Right cardiac atrium (tissue), 5 donors: Measurements from ENCODE around the gene IL17RC. TPM values are rescaled to one million over a fixed set of nuclear protein-coding genes. Genes with fewer than 3 reads are reported as not detected.
"Not testable (repeated sequence)": the region's sequence is repeated elsewhere in the genome, so short reads cannot be mapped to it uniquely, and the experiment has no call there.

Source experiments
- ATAC-seq, 2 donors: fragments of 200-7000 bp; cut with Tn5 transposase; one replicate each; pipeline versions ENCODE4 v1.8.0 to v1.9.1; 2020; ENCODE audit warnings: moderate library complexity in 2 of 2, mild to moderate bottlenecking in 1 of 2
- DNase-seq, 3 donors: peaks; one replicate each; pipeline ENCODE4 v3.0.0-alpha.2; 2020
- H3K27ac ChIP-seq: one replicate; pipeline ENCODE4 v1.5.1; 2013; ENCODE audit warnings: mild to moderate bottlenecking, low read length, control low read depth, moderate library complexity
- H3K27me3 ChIP-seq: one replicate; pipeline ENCODE4 v1.6.1; 2013; ENCODE audit not compliant: control insufficient read depth, insufficient read depth
- H3K4me1 ChIP-seq: one replicate; pipeline ENCODE4 v1.6.1; 2013; ENCODE audit warnings: low read length; ENCODE audit not compliant: control insufficient read depth, insufficient read depth
- H3K4me3 ChIP-seq: one replicate; pipeline ENCODE4 v1.5.1; 2013; ENCODE audit warnings: low read length, control low read depth
- H3K9me3 ChIP-seq: one replicate; pipeline ENCODE4 v1.6.1; 2013; ENCODE audit warnings: low read length; ENCODE audit not compliant: control insufficient read depth
- WGBS: extraction: QIAGEN DNeasy Blood & Tissue Kit; methylation state at CpG from one replicate; pipeline ENCODE4 v1.1.7; 2013; 5-methylcytosine and 5-hydroxymethylcytosine counted together
- intact Hi-C, 4 donors: fragments of 100-400 bp; cut with DNase I; formaldehyde crosslinking; loops; one replicate each; pipeline versions ENCODE4 v1.11.0 to v1.14.0; 2022 to 2023
- polyA plus RNA-seq: library from polyadenylated mRNA; stranded (reverse); fragments of 200-250 nt; gene quantifications from one replicate; pipeline ENCODE4 v1.2.3, GENCODE V29; 2013
- total RNA-seq, 4 donors: library from RNA; stranded (reverse); fragmentation: NEBNext Ultra II Directional; extraction: Animal tissue kit (Norgen Biotek cat#: 25700); gene quantifications; one replicate each; pipeline ENCODE4 v1.2.1, GENCODE V29; 2021
- donor health status: healthy with polysubstance abuse.
- donor health status: DM: no; HTN: yes; CAD: no.
- donor health status: DM: no; HTN: no; CAD: no.
- donor health status: DM: no; HTN: yes; CAD: no; lungs with severe emphysema.
- donor health status: DM: yes; HTN: yes; CAD: no.

The IL17RC gene
- total and polyA plus RNA-seq, 5 donors = 35.1 to 48.1 (median 40.4) TPM

DNA sequence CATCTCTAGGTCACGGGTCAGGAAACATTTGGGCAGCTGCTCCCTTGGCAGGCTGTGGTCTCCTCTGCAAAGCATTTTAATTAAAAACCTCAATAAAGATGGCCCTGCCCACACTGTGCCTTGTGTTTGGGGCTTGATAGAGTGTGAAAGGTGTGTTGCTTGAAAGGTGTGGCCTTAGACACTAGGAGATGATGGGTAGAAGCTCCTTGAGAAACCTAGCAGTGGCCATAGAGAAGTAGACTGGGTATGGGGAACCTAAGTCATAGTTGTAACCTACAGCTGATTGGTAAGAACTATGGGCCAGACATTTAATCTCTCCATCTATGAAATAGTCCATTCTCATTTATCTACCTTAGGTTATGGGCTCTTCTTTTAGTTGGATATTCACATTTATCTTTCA is 23.2 kb upstream of the IL17RC start:
- 84% methylated on average over 1 of the region's 1 CpG for WGBS
- H3K27ac ChIP-seq = no peak overlapping the region

DNA sequence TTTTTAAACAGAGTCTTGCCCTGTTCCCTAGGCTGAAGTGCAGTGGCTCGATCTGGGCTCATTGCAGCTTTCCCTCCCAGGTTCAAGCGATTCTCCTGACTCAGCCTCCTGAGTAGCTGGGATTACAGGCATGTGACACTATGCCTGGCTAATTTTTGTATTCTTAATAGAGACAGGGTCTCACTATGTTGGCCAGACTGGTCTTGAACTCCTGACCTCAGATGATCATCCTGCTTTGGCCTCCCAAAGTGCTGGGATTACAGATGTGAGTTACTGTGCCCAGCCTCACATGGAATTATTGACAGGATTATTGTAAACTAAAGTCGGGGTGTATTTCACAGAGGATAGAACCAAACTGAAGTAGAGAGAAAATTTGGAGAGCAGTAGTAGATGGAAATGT is 21.2 kb upstream of the IL17RC start:
- H3K4me3 ChIP-seq, DNase-seq, H3K4me1 ChIP-seq, ATAC-seq, H3K27me3 ChIP-seq, intact Hi-C loops, H3K27ac ChIP-seq, H3K9me3 ChIP-seq: not testable (repeated sequence)
- 93% methylated on average over 3 of the region's 3 CpGs for WGBS

More for the DNA sequence above, 23.2 kb upstream of the IL17RC start:
- DNase-seq = no peak
- ATAC-seq = no peak
- H3K27me3 ChIP-seq = no peaks in the 10 kb centered on the region
- no peaks in the 10 kb centered on the region for H3K9me3 ChIP-seq
- H3K4me3 ChIP-seq = no peak overlapping the region
- intact Hi-C loops = no loop called here
- H3K4me1 ChIP-seq = peaks cover 4% of the 10 kb centered on the region

DNA sequence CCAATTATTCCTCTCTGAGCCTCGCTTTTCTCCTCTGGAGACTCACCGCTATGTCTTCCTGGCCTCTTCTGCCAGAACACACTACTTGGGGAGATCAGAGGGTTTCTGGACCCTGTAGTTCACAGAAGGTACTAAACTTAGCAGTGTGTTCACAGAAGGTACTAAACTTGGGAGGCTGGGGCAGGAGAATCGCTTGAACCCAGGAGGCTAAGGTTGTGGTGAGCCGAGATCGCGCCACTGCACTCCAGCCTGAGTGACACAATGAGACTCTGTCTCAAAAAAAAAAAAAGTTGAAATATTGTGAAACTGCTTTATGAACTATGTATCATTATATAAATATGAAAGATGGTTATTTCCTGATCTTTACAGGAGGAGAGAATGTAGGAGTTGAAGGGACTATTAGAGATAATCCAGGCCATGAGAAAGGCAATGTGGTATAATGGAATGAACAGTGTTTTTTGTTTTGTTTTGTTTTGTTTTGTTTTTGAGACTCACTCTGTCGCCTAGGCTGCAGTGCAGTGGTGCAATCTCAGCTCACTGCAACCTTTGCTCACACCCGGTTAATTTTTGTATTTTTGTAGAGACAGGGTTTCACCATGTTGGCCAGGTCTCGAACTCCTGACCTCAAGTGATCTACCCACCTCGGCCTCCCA is 20.0 kb upstream of the IL17RC start:
- H3K27ac ChIP-seq, H3K9me3 ChIP-seq, intact Hi-C loops, ATAC-seq, H3K4me3 ChIP-seq, H3K4me1 ChIP-seq, H3K27me3 ChIP-seq, DNase-seq: not testable (repeated sequence)
- 90% methylated on average over 10 of the region's 10 CpGs for WGBS

DNA sequence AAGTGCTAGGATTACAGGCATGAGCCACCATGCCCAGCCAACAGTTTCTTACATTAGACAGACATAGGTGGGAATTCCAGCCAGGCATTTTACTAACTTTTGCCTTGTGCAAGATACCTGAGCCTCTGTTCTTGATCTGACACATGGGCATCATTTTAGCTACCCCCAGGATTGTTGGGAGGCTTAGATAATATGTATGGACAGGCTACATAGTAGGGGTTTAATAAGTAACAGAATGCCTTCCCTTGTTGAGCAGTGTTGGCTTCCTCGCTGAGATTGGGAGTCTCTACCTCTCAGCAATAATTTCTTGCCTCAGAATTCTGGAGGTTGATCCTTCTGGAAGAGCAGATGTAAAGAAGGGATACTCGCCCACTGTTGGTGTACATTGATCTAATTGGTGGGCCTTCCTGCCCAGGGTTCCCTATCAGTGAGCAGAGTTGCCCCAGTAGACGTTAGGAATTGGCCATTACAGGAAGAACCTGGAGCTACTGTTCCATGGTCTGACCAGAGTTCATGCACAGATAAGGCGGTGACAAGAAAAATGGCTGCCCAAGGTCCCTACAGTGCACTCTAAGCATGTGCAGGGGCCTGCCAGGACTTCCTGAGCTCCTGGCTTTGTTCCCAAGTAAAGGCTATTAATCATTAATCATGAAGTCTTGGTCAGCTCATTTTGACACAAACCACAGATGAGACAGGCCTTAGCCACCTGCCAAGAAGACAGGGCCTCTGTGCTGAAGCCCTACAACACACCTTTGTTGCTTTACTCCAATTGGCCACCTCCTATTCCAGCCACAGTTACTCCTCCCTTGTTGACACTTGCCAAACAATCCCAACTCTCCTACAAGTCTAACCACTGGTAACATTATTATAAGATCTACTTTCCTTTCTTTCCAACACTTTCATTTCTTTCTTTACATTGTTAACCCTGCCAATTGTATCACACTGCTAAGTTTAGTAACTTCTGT is 19.2 kb upstream of the IL17RC start:
- Histone ChIP-seq H3K4me1 (peaks cover 3% of the 10 kb centered on the region), H3K27ac (no peak overlapping the region), H3K9me3 (no peaks in the 10 kb centered on the region), H3K27me3 (no peaks in the 10 kb centered on the region), H3K4me3 (no peak overlapping the region)
- intact Hi-C loops = no loop called here
- DNase-seq = no peak
- ATAC-seq = peak; percentile 47 to 49
- WGBS = 52% methylated on average over 4 of the region's 4 CpGs

DNA sequence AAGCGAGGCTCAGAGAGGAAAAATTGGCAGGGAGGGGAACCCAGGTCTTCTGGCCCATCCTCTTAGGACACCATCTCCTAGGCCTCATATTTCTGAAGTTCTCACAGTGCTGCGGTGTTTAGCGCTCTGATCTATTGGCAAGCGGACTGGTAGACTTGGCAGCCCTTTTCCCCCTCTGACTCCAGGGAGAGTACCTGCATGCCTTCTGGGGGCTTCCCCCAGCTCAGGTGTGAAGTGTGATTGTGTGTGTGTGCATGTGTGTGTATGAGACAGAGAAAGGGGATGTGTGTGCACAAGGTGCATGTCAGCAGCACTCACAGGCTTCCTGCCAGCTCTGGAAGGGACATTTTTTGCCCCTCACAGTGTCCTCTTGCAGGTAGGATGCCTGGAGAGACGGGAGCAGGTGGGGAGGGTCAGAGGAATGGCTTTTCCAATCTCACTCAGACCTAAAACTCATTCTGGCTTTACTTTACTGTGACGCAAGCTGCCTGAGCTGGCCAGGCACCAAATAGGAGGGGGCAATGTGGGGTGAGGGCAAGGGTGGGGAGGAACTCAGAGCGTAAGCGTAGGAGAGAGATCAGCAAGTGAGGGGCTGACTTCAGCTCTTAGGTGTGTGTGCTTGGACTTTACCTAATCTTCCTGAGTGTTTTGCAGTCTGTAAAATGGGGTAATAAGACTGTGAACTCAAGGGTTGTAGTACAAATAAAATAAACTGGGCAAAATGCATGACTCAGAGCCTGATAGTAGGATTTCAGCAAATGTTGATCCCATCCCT is 18.2 kb upstream of the IL17RC start:
- ATAC-seq = no peak
- no peaks in the 10 kb centered on the region for H3K9me3 ChIP-seq
- H3K4me1 ChIP-seq = peaks cover 3% of the 10 kb centered on the region
- 71% methylated on average over 8 of the region's 8 CpGs for WGBS
- H3K4me3 ChIP-seq = no peak overlapping the region
- DNase-seq = no peak
- no peaks in the 10 kb centered on the region for H3K27me3 ChIP-seq
- no peak overlapping the region for H3K27ac ChIP-seq
- intact Hi-C loops = no loop called here

DNA sequence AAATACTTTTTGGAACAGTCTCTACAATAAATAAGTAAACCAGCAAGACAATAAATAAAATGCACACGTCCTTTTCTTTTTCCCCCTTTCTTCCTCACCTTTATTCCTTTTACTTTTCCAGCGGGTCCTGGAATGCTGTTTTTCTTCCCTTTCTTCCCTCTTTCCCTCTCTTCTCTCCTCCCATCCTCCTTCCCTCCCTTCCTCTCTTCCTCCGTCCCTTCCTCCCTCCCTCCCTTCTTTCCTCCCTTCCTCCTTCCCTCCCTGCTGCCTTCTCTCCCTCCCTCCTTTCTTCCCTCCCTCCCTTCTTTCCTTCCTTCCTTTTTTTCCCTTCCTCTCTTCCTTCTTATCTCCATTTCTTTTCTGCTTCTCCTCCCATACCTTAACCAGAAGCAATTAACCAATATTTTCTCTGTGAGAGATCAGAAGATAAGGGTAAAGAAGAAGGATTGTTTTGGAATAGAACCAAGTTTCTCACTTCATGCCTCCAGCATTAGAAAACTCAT is 17.6 kb upstream of the IL17RC start:
- H3K9me3 ChIP-seq = no peaks in the 10 kb centered on the region
- 51% methylated on average over 3 of the region's 3 CpGs for WGBS
- H3K27me3 ChIP-seq = no peaks in the 10 kb centered on the region
- no peak for ATAC-seq
- no peak overlapping the region for H3K4me3 ChIP-seq
- DNase-seq = no peak
- H3K27ac ChIP-seq = no peak overlapping the region
- intact Hi-C loops = no loop called here
- H3K4me1 ChIP-seq = peaks cover 3% of the 10 kb centered on the region

DNA sequence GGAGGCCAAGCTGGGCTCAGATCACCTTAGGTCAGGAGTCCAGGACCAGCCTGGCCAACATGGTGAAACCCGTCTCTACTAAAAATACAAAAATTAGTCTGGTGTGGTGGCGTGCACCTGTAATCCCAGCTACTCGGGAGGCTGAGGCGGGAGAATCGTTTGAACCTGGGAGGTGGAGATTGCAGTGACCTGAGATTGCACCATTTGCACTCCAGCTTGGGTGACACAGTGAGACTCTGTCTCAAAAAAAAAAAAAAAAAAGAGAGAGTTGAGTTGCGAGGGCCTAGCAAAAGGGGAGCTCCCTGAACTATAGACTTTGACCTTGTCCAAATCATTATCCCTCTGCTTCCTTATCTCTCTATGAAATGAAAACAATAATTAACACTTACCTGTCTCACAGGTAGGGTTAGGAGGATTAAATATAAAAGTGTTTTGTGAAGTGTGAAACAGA is 15.9 kb upstream of the IL17RC start:
- WGBS = 93% methylated on average over 6 of the region's 6 CpGs
- H3K27ac ChIP-seq, DNase-seq, H3K4me3 ChIP-seq, intact Hi-C loops, ATAC-seq, H3K4me1 ChIP-seq, H3K9me3 ChIP-seq, H3K27me3 ChIP-seq: not testable (repeated sequence)

DNA sequence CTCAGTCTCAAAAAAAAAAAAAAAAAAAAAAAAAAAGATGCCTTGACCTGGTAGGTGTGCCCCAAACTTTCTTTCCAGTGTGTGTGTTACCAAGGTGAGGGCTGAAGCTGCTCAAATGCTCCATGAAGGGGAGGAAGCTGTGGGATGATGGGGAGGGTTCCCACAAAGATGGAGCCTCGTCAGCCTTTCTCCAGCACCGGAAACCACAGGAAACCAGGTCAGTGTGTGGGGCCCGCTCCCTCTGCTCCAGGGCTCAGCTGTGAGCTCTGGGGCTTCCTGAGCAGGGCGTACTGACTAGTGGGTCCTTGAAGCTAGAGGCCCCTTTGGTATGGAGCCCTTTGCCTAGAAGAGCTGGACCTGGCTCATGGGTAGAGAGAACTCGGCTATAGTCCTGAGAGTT is 14.9 kb upstream of the IL17RC start:
- Histone ChIP-seq H3K27ac (no peak overlapping the region), H3K27me3 (no peaks in the 10 kb centered on the region), H3K4me1 (peaks cover 3% of the 10 kb centered on the region), H3K9me3 (no peaks in the 10 kb centered on the region), H3K4me3 (no peak overlapping the region)
- ATAC-seq (no peak), DNase-seq (no peak)
- WGBS = 73% methylated on average over 5 of the region's 5 CpGs
- intact Hi-C loops = no loop called here

DNA sequence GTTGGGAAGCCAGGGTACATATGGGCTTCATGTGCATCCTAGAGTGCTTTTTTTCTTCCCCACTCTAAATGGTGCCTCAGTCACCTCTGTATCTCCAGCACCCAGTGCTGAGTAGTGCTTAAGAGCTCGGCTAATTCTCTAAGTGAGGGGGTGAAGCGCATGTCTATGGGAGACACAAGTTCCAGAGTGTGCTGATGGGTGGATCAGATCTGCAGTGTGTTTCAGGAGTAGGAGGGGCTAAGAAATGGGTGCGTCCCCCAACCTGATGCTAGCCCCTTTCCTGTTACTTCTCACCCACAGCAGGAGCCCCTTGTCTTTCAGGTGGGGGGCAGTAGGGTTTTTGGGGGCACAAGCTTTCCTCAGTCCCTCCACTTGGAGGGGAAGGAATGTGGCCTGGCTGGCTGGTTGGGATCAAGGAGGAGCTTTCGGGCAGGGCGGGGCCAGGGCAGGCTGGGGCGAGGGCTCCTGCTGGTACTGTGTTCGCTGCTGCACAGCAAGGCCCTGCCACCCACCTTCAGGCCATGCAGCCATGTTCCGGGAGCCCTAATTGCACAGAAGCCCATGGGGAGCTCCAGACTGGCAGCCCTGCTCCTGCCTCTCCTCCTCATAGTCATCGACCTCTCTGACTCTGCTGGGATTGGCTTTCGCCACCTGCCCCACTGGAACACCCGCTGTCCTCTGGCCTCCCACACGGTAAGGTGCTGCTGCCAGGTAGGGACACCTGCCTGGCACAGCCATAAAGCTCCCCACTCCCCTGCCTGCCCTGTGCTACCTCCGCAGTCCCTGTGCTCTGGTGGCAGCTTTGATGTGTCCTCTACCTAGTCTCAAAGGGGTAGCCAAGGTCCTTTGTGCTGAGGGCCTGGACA is 14.3 kb upstream of the IL17RC start, which contains the start of gene IL17RE:
Gene IL17RE (plus strand): TSS at position 477 of the 866 bp plus-strand sequence. CDS start 85 bp downstream, at position 562.
- ATAC-seq (peak; percentile 44), DNase-seq (peak in 1 of 3 donors; percentile 59)
- H3K4me1 ChIP-seq = peaks cover 3% of the 10 kb centered on the region
- H3K27ac ChIP-seq = no peak within 1 kb of the TSS
- H3K4me3 ChIP-seq = no peak within 1 kb of the TSS
- WGBS = 55% methylated on average over 13 of the region's 13 CpGs
- no peaks in the 10 kb centered on the region for H3K27me3 ChIP-seq
- intact Hi-C loops = no loop called here
- H3K9me3 ChIP-seq = no peaks in the 10 kb centered on the region

DNA sequence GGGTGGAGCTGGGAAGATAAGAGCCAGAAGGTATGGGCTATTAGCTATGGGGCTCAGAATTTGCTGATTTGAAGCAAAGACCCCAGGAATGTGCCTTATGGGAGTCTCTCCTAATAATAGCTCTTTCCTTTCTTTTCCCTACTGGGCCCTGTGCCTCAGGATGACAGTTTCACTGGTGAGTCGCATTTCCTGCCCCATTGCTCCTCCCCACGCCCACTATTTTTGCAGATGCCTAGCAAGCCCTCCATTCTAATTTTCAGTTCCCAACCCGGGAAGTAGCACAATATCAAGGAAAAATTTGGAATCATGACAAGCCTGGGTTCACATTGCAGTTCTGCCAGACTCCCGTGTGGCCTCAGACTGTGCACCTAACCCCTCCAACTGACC is 13.7 kb upstream of the IL17RC start:
- peak in 1 of 2 donors; percentile 61 for ATAC-seq
- Histone ChIP-seq H3K4me1 (peaks cover 3% of the 10 kb centered on the region), H3K27me3 (no peaks in the 10 kb centered on the region), H3K4me3 (no peak overlapping the region), H3K9me3 (no peaks in the 10 kb centered on the region), H3K27ac (no peak overlapping the region)
- intact Hi-C loops = no loop called here
- WGBS = 26% methylated on average over 4 of the region's 4 CpGs
- no peak for DNase-seq
